A549 (cell line): ENCODE measurements around the gene NCAM2. TPM values are rescaled to one million over a fixed set of nuclear protein-coding genes. Genes with fewer than 3 reads are reported as not detected.
"Not testable (repeated sequence)": the region's sequence is repeated elsewhere in the genome, so short reads cannot be mapped to it uniquely, and the experiment has no call there.

Experiments
- ATAC-seq, 2 experiments: fragments of 200-7000 bp in 1 of 2; fragments of >200 bp in 1 of 2; cut with Nextera tagmentation in 1 of 2; cut with Tn5 transposase in 1 of 2; 3 replicates each; pipeline versions ENCODE4 v1.8.0 to v1.9.1; 2018 to 2020; ENCODE audit warnings: mild to moderate bottlenecking in 1 of 2, moderate library complexity in 1 of 2
- CTCF ChIA-PET: fragments of 300-600 bp; sonication (Branson Sonifier 250); formaldehyde crosslinking; extraction: SDS; loops from one replicate; lab custom pipeline; 2021; ENCODE audit warnings: antibody characterized with exemption, inconsistent platforms; lab: Yijun Ruan, JAX
- POLR2A ChIA-PET: fragments of 350-600 bp; formaldehyde crosslinking; extraction: SDS; loops from one replicate; lab custom pipeline; 2021; ENCODE audit warnings: antibody characterized with exemption, inconsistent platforms; lab: Yijun Ruan, JAX
- DNase-seq, 2 experiments: peaks; one replicate each; pipeline versions ENCODE4 v3.0.0 to v3.0.0-alpha.2; 2011 to 2016; ENCODE audit warnings: low read depth in 1 of 2, low spot score in 1 of 2
- FAIRE-seq: peaks from 2 replicates; lab custom pipeline; 2011; peaks lifted over from hg19 to GRCh38; lab: Jason Lieb, UNC
- H3K27ac ChIP-seq, 2 experiments: fragments of >200 bp; sonication (Bioruptor Twin); formaldehyde crosslinking; 3 replicates each; pipeline ENCODE4 v1.5.1; 2016 to 2017
- H3K4me1 ChIP-seq: fragments of >200 bp; sonication (Bioruptor Twin); formaldehyde crosslinking; 3 replicates; pipeline ENCODE4 v1.6.1; 2016
- H3K4me2 ChIP-seq: fragments of >200 bp; sonication (Bioruptor Twin); formaldehyde crosslinking; 3 replicates; pipeline ENCODE4 v1.6.1; 2016
- H3K4me3 ChIP-seq: fragments of >200 bp; sonication (Bioruptor Twin); formaldehyde crosslinking; 3 replicates; pipeline ENCODE4 v1.5.1; 2016
- H3K9me3 ChIP-seq: fragments of >200 bp; sonication (Bioruptor Twin); formaldehyde crosslinking; 3 replicates; pipeline ENCODE4 v1.6.1; 2016
- BHLHE40 ChIP-seq: IDR thresholded peaks from 2 replicates; pipeline ENCODE4 v1.6.1; 2012; ENCODE audit warnings: low read depth, low read length, inconsistent platforms
- CTCF ChIP-seq: fragments of >200 bp; sonication (Bioruptor Twin); formaldehyde crosslinking; IDR thresholded peaks from 3 replicates; pipeline ENCODE4 v1.5.1; 2016
- ELK1 ChIP-seq: fragments of 150-350 bp; IDR thresholded peaks from 2 replicates; pipeline ENCODE4 v1.6.1; 2014; ENCODE audit warnings: low read depth, mild to moderate bottlenecking, low read length
- EP300 ChIP-seq, 2 experiments: fragments of >200 bp; sonication (Bioruptor Twin); formaldehyde crosslinking; IDR thresholded peaks; 2 replicates in 1 of 2; 3 replicates in 1 of 2; pipeline ENCODE4 v1.6.1; 2016 to 2017
- FOXS1 ChIP-seq: fragments of 250-450 bp; sonication (Bioruptor Pico); IDR thresholded peaks from 2 replicates; pipeline ENCODE4 v1.5.0; 2020; ENCODE audit warnings: mild to moderate bottlenecking, moderate library complexity
- HES2 ChIP-seq: fragments of >200 bp; sonication (Bioruptor Twin); formaldehyde crosslinking; IDR thresholded peaks from 2 replicates; pipeline ENCODE4 v1.6.1; 2016
- HMGXB4 ChIP-seq: fragments of 250-450 bp; sonication (Bioruptor Pico); IDR thresholded peaks from 2 replicates; pipeline ENCODE4 v1.5.0; 2021; ENCODE audit warnings: mild to moderate bottlenecking, moderate library complexity, borderline replicate concordance
- MAX ChIP-seq: IDR thresholded peaks from 2 replicates; pipeline ENCODE4 v1.6.1; 2012
- MAZ ChIP-seq: fragments of 150-350 bp; IDR thresholded peaks from 2 replicates; pipeline ENCODE4 v1.6.1; 2014; ENCODE audit warnings: antibody characterized with exemption, low read depth, low read length, borderline replicate concordance
- MYC ChIP-seq: IDR thresholded peaks from 2 replicates; pipeline ENCODE4 v1.6.1; 2012; ENCODE audit warnings: mild to moderate bottlenecking, inconsistent platforms, low read length, improper control_type of control experiment, borderline replicate concordance
- NFE2L2 ChIP-seq: fragments of 150-350 bp; conservative IDR thresholded peaks from 2 replicates; pipeline ENCODE4 v1.6.1; 2014; ENCODE audit warnings: low read length
- NR3C1 ChIP-seq: fragments of >200 bp; sonication (Bioruptor Twin); formaldehyde crosslinking; IDR thresholded peaks from 3 replicates; pipeline ENCODE4 v1.6.1; 2017
- PHF8 ChIP-seq: fragments of 200-600 bp; sonication (generic); IDR thresholded peaks from 2 replicates; pipeline ENCODE4 v1.6.1; 2016; ENCODE audit warnings: low read depth, mild to moderate bottlenecking, antibody characterized with exemption, moderate library complexity, borderline replicate concordance
- RARB ChIP-seq: fragments of 250-450 bp; sonication (Bioruptor Pico); IDR thresholded peaks from 2 replicates; pipeline ENCODE4 v1.8.0; 2021; ENCODE audit warnings: mild to moderate bottlenecking, moderate library complexity
- RFX5 ChIP-seq: fragments of 450-650 bp; IDR thresholded peaks from 2 replicates; pipeline ENCODE4 v1.7.1; 2014; ENCODE audit warnings: antibody characterized with exemption, mild to moderate bottlenecking, moderate library complexity
- SMC3 ChIP-seq: fragments of >200 bp; sonication (Bioruptor Twin); formaldehyde crosslinking; IDR thresholded peaks from 3 replicates; pipeline ENCODE4 v1.6.1; 2018; ENCODE audit warnings: inconsistent platforms
- TFCP2L1 ChIP-seq: fragments of 250-450 bp; sonication (Bioruptor Pico); IDR thresholded peaks from 2 replicates; pipeline ENCODE4 v1.5.0; 2021; ENCODE audit warnings: mild to moderate bottlenecking
- USF2 ChIP-seq: fragments of 450-650 bp; IDR thresholded peaks from 2 replicates; pipeline ENCODE4 v1.6.1; 2014; ENCODE audit warnings: antibody characterized with exemption
- ZC3H11A ChIP-seq: fragments of 450-650 bp; IDR thresholded peaks from 2 replicates; pipeline ENCODE4 v1.6.1; 2014; ENCODE audit warnings: antibody characterized with exemption, mild to moderate bottlenecking
- ZSCAN20 ChIP-seq: fragments of 250-450 bp; sonication (Bioruptor Pico); IDR thresholded peaks from 2 replicates; pipeline ENCODE4 v1.8.0; 2022; ENCODE audit warnings: mild to moderate bottlenecking, moderate library complexity
- WGBS: methylation state at CpG from one replicate; pipeline ENCODE4 v1.1.6; 2017; ENCODE audit errors: missing lambda C conversion rate; 5-methylcytosine and 5-hydroxymethylcytosine counted together
- polyA plus RNA-seq, 4 experiments: library from polyadenylated mRNA; depleted of rRNA in 3 of 4; stranded (reverse); fragments of >200 nt; fragmentation: RNase III in 1 of 4; extraction: RNeasy Plus Mini Kit Qiagen cat#74134 plus additional on column Dnase treatment in 1 of 4; gene quantifications; 2 replicates in 3 of 4; 3 replicates in 1 of 4; pipeline ENCODE4 v1.2.3, GENCODE V29; 2011 to 2017

NCAM2 gene
- polyA plus RNA-seq, 2 of the 4 experiments (the other 2 are of a cell fraction), result not detected

GRCh38 chr21:21148009-21148408 is 149.8 kb downstream of the NCAM2 start:
- no peak overlapping the region for H3K4me3 ChIP-seq
- H3K9me3 ChIP-seq, result no peaks in the 10 kb centered on the region
- no peak for ATAC-seq
- no peak for TF ChIP-seq TFCP2L1 (CRISPR knock-in tag)
- no peak for TF ChIP-seq SMC3
- TF ChIP-seq RARB, result no peak
- TF ChIP-seq HES2, result no peak
- no peak overlapping the region for H3K27ac ChIP-seq
- no peaks in the 10 kb centered on the region for H3K4me1 ChIP-seq
- POLR2A ChIA-PET, result no interaction called here
- no peak overlapping the region for H3K4me2 ChIP-seq
- no peak for FAIRE-seq
- CTCF ChIA-PET, result no interaction called here
- DNase-seq, result no peak

GRCh38 chr21:21148514-21148913 is 150.3 kb downstream of the NCAM2 start:
- ATAC-seq, result no peak
- Histone ChIP-seq H3K4me2 (no peak overlapping the region), H3K4me1 (no peaks in the 10 kb centered on the region), H3K27ac (no peak overlapping the region), H3K9me3 (no peaks in the 10 kb centered on the region), H3K4me3 (no peak overlapping the region)
- WGBS, result 7% methylated on average over 1 of the region's 1 CpG
- DNase-seq, result no peak
- ChIA-PET CTCF (no interaction called here), POLR2A (no interaction called here)
- no peak for FAIRE-seq
- TF ChIP-seq MAZ, result no peak

- ATAC-seq, DNase-seq, H3K4me3 ChIP-seq, POLR2A ChIA-PET, H3K4me2 ChIP-seq, H3K4me1 ChIP-seq, FAIRE-seq, H3K9me3 ChIP-seq, H3K27ac ChIP-seq, CTCF ChIA-PET: not testable (repeated sequence)
- WGBS, result 13% methylated on average over 1 of the region's 4 CpGs
Observed at GRCh38 chr21:21149445-21149844, 151.2 kb downstream of the NCAM2 start.

- FAIRE-seq (no peak), ATAC-seq (no peak), DNase-seq (no peak)
- 20% methylated on average over 3 of the region's 3 CpGs for WGBS
- TF ChIP-seq MAZ, result no peak
- no peak for TF ChIP-seq HMGXB4 (CRISPR knock-in tag)
- TF ChIP-seq NR3C1, result no peak
- no peak for TF ChIP-seq ZC3H11A
- TF ChIP-seq EP300 (IDR thresholded peaks at IDR 0.05), result no peak
- no peak for TF ChIP-seq FOXS1 (CRISPR knock-in tag)
- no peak for TF ChIP-seq USF2
- TF ChIP-seq NFE2L2, result no peak
- no peak for TF ChIP-seq BHLHE40
- TF ChIP-seq ELK1, result no peak
- TF ChIP-seq MAX, result no peak
- no peak for TF ChIP-seq ZSCAN20
- no peak for TF ChIP-seq PHF8
- no peak for TF ChIP-seq SMC3
- no peak for TF ChIP-seq CTCF
- TF ChIP-seq MYC, result no peak
- TF ChIP-seq RFX5, result no peak
- Histone ChIP-seq H3K9me3 (no peaks in the 10 kb centered on the region), H3K4me2 (no peak overlapping the region), H3K4me3 (no peak overlapping the region), H3K4me1 (no peaks in the 10 kb centered on the region), H3K27ac (no peak overlapping the region)
- ChIA-PET CTCF (no interaction called here), POLR2A (no interaction called here)
Observed at GRCh38 chr21:21151231-21151630, 153.0 kb downstream of the NCAM2 start.
